ENCODE results near the gene TNFRSF25.

The TNFRSF25 gene, protein sequence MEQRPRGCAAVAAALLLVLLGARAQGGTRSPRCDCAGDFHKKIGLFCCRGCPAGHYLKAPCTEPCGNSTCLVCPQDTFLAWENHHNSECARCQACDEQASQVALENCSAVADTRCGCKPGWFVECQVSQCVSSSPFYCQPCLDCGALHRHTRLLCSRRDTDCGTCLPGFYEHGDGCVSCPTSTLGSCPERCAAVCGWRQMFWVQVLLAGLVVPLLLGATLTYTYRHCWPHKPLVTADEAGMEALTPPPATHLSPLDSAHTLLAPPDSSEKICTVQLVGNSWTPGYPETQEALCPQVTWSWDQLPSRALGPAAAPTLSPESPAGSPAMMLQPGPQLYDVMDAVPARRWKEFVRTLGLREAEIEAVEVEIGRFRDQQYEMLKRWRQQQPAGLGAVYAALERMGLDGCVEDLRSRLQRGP

DNA sequence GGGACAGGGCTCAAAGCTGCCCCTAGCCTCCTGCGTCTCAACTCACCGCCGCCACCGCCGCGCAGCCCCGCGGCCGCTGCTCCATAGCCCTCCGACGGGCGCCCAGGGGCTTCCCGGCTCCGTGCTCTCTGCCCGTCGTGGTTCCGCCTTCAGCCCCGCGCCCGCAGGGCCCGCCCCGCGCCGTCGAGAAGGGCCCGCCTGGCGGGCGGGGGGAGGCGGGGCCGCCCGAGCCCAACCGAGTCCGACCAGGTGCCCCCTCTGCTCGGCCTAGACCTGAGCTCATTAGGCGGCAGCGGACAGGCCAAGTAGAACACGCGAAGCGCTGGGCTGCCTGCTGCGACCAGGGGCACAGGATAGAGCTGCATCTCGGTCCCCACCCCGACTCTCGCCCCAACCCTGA lies at the start of gene TNFRSF25:
Gene TNFRSF25 (minus strand): TSS at position 151 of the 400 bp plus-strand sequence. CDS start 66 bp downstream, at position 85.
- Histone ChIP-seq H3K27ac (ENCODE audit: low read depth, low read length) (no peak within 1 kb of the TSS), H3K4me3 (ENCODE audit: low read depth in 1 of 2, low read length in 2 of 2) (no peak within 1 kb of the TSS), H3K27me3 (ENCODE audit: control insufficient read depth in 1 of 2, insufficient read depth in 2 of 2, low read length in 2 of 2) (peaks cover under 1 to 35% of the 10 kb centered on the region in 2 donors), H3K4me1 (ENCODE audit: insufficient read depth, low read length) (peaks cover 2% of the 10 kb centered on the region), H3K9me3 (ENCODE audit: low read length) (no peaks in the 10 kb centered on the region), H3K36me3 (ENCODE audit: insufficient read depth, low read length) (no peaks in the 10 kb centered on the region), H3K9ac (ENCODE audit: low read length) (no peak within 1 kb of the TSS)

DNA sequence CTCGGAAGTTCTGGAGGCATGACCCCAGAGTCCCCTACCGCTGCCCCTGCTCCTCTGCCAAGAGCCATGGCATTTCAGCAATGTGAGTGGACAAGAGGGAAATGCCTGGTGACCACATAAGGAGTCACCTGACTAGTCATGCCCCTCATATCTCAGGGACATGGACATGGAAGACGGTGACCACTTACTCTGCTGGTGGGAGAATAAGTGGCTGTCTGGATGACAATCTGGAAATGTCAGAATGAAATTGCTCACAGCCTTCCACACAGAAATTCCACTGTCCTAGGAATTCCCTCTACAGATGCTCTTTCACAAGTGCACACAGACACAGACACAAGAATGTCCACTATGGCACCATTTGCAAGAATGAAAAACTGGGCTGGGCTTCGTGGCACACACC lies 49.8 kb upstream of the TNFRSF25 start:
- H3K27me3 ChIP-seq (ENCODE audit: control insufficient read depth in 1 of 2, insufficient read depth in 2 of 2, low read length in 2 of 2), result no peaks in the 10 kb centered on the region
- peaks cover 5% of the 10 kb centered on the region for H3K4me1 ChIP-seq (ENCODE audit: insufficient read depth, low read length)
- no peak overlapping the region for H3K27ac ChIP-seq (ENCODE audit: low read depth, low read length)
- no peaks in the 10 kb centered on the region for H3K9me3 ChIP-seq (ENCODE audit: low read length)
- H3K4me3 ChIP-seq (ENCODE audit: low read depth in 1 of 2, low read length in 2 of 2), result no peak overlapping the region
- no peaks in the 10 kb centered on the region for H3K36me3 ChIP-seq (ENCODE audit: insufficient read depth, low read length)
- no peak overlapping the region for H3K9ac ChIP-seq (ENCODE audit: low read length)

DNA sequence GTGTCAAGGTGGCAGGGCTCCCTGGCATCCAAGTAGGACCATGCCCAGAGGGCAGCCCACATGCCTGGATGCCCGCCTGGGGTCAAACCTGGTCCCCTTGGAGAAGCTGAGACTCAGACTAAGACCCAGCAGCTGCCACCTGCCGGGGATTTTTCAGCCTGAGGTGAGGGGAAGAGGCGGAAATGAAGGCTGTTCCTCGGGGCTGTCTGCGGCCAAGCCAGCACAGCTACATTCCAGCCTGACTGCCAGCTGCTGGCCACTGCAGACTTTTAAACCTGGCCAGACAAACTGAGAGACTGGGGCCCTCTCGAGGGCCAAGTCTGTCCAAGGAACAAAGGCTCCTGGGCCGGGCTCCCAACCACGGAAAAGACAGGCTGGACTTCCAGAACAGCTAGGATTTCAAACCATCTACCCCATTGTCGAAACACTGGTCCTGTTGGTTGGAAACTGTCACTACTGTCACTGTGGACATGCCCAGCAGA lies 47.4 kb upstream of the TNFRSF25 start:
- H3K27ac ChIP-seq (ENCODE audit: low read depth, low read length), result no peak overlapping the region
- no peaks in the 10 kb centered on the region for H3K4me1 ChIP-seq (ENCODE audit: insufficient read depth, low read length)
- no peaks in the 10 kb centered on the region for H3K36me3 ChIP-seq (ENCODE audit: insufficient read depth, low read length)
- no peaks in the 10 kb centered on the region for H3K9me3 ChIP-seq (ENCODE audit: low read length)
- no peak overlapping the region for H3K9ac ChIP-seq (ENCODE audit: low read length)
- no peak overlapping the region for H3K4me3 ChIP-seq (ENCODE audit: low read depth in 1 of 2, low read length in 2 of 2)
- H3K27me3 ChIP-seq (ENCODE audit: control insufficient read depth in 1 of 2, insufficient read depth in 2 of 2, low read length in 2 of 2), result peaks cover 0 to 2% of the 10 kb centered on the region in 2 donors

DNA sequence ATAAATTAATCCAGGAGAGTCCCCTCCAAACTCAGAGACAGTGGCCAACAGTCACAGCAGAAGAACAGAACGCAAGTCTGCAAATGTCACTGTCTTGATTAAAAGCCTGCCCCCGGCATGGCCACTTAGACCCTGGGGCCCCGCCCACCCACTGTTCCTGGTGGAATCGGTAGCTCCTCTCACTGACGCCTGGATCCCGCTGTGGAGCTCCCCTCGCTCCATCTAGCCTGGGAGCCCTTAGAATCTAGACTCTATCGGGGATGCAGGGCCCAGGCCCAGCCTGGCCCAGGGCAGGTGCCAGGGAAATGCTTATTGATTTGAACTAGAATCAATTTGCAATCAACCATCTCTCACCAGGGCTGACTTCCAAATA lies 46.9 kb upstream of the TNFRSF25 start:
- H3K9ac ChIP-seq (ENCODE audit: low read length), result no peak overlapping the region
- H3K9me3 ChIP-seq (ENCODE audit: low read length), result no peaks in the 10 kb centered on the region
- no peak overlapping the region for H3K4me3 ChIP-seq (ENCODE audit: low read depth in 1 of 2, low read length in 2 of 2)
- H3K4me1 ChIP-seq (ENCODE audit: insufficient read depth, low read length), result no peaks in the 10 kb centered on the region
- H3K36me3 ChIP-seq (ENCODE audit: insufficient read depth, low read length), result no peaks in the 10 kb centered on the region
- peaks cover 0 to 5% of the 10 kb centered on the region in 2 donors for H3K27me3 ChIP-seq (ENCODE audit: control insufficient read depth in 1 of 2, insufficient read depth in 2 of 2, low read length in 2 of 2)
- H3K27ac ChIP-seq (ENCODE audit: low read depth, low read length), result no peak overlapping the region

DNA sequence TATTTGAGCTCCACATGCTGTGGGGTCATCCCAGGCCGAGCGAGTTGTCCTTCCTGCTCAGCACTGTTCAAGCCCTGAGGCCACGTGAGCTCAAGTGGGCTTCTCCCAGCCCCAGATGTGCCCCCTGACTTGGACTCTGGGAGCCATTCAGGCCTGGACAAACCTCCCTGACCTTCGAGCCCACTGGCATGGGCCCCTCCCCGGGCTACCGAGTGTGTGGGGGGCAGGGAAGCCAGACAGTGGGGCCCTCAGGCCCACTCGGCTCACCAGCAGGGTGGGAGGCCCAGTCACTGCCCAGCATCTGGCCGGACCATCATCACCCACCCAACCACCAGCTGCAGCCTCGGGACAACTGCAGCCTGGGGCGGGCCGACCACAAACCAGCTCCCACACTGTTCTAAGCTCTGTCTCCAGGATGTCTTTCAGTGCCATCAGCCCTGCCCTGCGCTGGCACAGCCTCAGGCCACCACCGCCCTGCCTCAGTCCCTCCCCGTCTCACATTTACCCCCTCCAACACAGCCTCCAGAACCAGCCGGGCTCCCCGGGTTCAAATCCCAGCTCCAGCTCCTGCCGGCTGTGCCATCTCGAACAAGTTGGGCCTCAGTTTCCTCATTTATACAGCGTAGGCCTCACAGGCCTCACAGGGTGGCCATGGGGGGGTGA lies 46.4 kb upstream of the TNFRSF25 start:
- Histone ChIP-seq H3K36me3 (ENCODE audit: insufficient read depth, low read length) (no peaks in the 10 kb centered on the region), H3K9ac (ENCODE audit: low read length) (no peak overlapping the region), H3K4me3 (ENCODE audit: low read depth in 1 of 2, low read length in 2 of 2) (no peak overlapping the region), H3K27me3 (ENCODE audit: control insufficient read depth in 1 of 2, insufficient read depth in 2 of 2, low read length in 2 of 2) (peaks cover 0 to 5% of the 10 kb centered on the region in 2 donors), H3K4me1 (ENCODE audit: insufficient read depth, low read length) (no peaks in the 10 kb centered on the region), H3K27ac (ENCODE audit: low read depth, low read length) (no peak overlapping the region), H3K9me3 (ENCODE audit: low read length) (no peaks in the 10 kb centered on the region)

DNA sequence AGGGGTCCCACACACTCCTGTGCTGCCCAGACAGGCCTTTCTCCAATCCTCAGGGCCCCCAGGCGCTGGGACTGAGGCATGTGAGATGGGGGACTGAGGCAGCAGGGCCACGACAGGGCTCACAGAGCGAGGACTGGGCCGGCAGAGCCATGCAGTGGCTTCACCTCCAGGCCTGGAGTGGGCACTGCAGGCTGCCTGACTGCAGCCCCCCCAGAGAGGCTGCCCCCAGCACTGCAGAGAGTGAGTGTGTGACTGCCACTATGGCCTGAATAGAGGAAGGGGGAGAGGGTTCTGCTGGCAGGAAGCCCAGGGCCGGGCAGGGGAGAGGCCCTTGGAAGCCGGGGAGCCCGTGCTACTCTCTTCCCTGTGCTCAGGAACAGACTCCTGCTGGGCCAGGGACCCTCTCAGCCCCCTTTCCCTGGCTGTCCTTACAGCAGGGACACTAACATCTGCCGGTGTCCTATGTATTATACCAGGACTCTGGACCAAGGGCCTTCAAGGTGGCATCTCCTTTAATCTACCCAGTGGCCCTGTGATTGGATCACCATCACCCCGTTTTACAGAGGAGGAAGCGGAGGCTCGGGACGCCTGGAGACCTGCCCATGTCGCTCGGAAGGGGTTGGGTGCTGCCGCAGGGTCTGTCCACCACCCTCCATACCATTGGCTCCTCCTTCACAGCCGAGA lies 45.7 kb upstream of the TNFRSF25 start:
- Histone ChIP-seq H3K4me1 (ENCODE audit: insufficient read depth, low read length) (no peaks in the 10 kb centered on the region), H3K4me3 (ENCODE audit: low read depth in 1 of 2, low read length in 2 of 2) (no peak overlapping the region), H3K27me3 (ENCODE audit: control insufficient read depth in 1 of 2, insufficient read depth in 2 of 2, low read length in 2 of 2) (peaks cover 0 to 5% of the 10 kb centered on the region in 2 donors), H3K27ac (ENCODE audit: low read depth, low read length) (no peak overlapping the region), H3K9ac (ENCODE audit: low read length) (no peak overlapping the region), H3K36me3 (ENCODE audit: insufficient read depth, low read length) (no peaks in the 10 kb centered on the region), H3K9me3 (ENCODE audit: low read length) (no peaks in the 10 kb centered on the region)

DNA sequence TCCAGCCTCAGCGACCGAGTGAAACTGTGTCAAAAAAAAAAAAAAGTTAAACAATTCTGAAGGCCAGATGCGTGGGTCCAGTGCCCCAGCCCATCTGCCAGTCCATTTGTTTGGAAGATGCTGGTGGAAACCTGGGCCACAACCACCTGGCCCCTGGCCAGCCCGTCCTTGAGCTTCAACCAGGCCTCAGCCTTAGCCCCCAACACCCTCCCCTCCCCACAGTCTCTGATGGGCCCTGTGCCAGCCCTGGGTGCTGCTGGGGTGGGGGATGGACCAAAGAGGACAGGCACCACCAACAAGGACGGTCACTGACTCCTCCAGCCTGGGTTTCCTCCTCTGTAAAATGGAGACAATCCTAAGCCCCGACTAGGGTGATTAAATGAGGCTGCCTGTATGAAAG lies 45.1 kb upstream of the TNFRSF25 start:
- Histone ChIP-seq H3K9me3 (ENCODE audit: low read length) (no peaks in the 10 kb centered on the region), H3K4me1 (ENCODE audit: insufficient read depth, low read length) (no peaks in the 10 kb centered on the region), H3K4me3 (ENCODE audit: low read depth in 1 of 2, low read length in 2 of 2) (no peak overlapping the region)

DNA sequence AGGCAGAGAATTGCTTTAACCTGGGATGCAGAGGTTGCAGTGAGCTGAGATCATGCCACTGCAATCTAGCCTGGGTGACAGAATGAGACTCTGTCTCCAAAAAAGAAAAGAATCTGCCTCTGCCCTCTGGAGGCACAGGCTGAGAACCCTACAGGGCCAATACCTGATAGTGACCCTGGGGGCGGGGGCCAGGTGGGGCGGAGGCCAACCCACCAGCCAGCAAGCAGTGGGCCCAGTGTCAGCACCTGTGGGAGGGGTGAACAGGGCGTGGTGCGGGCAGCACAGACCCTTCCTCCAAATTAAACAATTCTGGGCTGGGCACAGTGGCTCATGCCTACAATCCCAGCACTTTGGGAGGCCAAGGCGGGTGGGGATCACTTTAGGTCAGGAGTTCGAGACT lies 44.5 kb upstream of the TNFRSF25 start:
- Histone ChIP-seq H3K36me3 (ENCODE audit: insufficient read depth, low read length) (no peaks in the 10 kb centered on the region), H3K4me1 (ENCODE audit: insufficient read depth, low read length) (no peaks in the 10 kb centered on the region), H3K27me3 (ENCODE audit: control insufficient read depth in 1 of 2, insufficient read depth in 2 of 2, low read length in 2 of 2) (peaks cover 0 to 5% of the 10 kb centered on the region in 2 donors), H3K4me3 (ENCODE audit: low read depth in 1 of 2, low read length in 2 of 2) (no peak overlapping the region), H3K9ac (ENCODE audit: low read length) (no peak overlapping the region), H3K9me3 (ENCODE audit: low read length) (no peaks in the 10 kb centered on the region), H3K27ac (ENCODE audit: low read depth, low read length) (no peak overlapping the region)

More for the DNA sequence above, 45.1 kb upstream of the TNFRSF25 start:
- Histone ChIP-seq H3K27me3 (ENCODE audit: control insufficient read depth in 1 of 2, insufficient read depth in 2 of 2, low read length in 2 of 2) (peaks cover 0 to 5% of the 10 kb centered on the region in 2 donors), H3K27ac (ENCODE audit: low read depth, low read length) (no peak overlapping the region), H3K9ac (ENCODE audit: low read length) (no peak overlapping the region), H3K36me3 (ENCODE audit: insufficient read depth, low read length) (no peaks in the 10 kb centered on the region)

DNA sequence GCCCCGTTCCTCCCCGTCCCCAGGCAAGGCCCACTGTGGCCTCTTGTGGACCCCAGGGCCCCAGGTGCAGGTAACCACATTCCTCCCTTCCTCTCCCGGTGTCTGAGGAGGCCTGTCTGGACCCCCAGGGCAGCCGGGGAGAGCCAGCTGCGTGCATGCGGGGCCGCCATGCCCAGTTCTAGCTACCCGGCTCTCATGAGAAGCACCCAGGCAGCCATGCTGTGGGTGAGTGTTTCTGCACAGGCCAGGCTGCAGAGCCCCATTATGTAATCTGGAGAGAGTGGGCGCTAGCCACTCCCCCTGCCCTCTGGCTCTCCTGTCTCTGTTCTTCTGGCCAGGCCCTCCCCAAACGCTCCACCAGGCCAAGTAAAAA lies 43.9 kb upstream of the TNFRSF25 start:
- H3K9ac ChIP-seq (ENCODE audit: low read length), result no peak overlapping the region
- no peaks in the 10 kb centered on the region for H3K4me1 ChIP-seq (ENCODE audit: insufficient read depth, low read length)
- no peaks in the 10 kb centered on the region for H3K9me3 ChIP-seq (ENCODE audit: low read length)
- H3K27ac ChIP-seq (ENCODE audit: low read depth, low read length), result no peak overlapping the region
- H3K27me3 ChIP-seq (ENCODE audit: control insufficient read depth in 1 of 2, insufficient read depth in 2 of 2, low read length in 2 of 2), result peaks cover 0 to 5% of the 10 kb centered on the region in 2 donors
- no peak overlapping the region for H3K4me3 ChIP-seq (ENCODE audit: low read depth in 1 of 2, low read length in 2 of 2)
- no peaks in the 10 kb centered on the region for H3K36me3 ChIP-seq (ENCODE audit: insufficient read depth, low read length)

DNA sequence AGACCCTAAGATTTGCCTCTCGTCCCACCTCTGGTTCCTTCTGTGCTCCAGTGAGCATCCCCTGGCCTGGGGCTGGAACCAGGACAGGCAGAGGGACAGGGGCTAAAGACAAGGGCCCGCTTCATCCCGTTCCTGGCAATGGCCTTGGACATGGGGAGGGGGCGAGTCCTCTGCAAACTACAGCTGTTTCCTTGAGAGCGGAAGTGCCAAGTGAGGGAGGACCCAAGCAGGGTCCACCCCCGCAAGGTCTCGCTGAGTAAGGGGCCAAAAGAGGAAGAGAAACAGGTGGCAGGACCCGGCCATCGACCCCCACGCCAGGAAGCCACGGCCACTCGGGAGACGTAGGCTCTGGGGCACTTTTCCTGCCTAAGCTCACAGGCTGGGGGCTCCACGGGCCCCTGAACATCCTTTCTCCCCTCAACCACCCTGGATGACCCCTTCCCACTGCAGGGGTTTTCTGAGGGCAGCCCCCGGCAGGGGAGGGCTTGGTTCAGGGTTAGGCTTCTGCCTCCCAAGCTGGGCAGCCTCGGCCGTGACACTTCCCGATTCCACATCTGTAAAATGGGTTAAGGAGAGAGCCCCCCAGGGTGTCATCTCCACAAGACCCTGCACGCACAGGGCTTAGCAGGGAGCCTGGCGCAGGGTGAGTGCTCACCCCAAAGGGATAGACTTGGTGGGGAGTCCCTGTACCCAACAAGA lies 43.4 kb upstream of the TNFRSF25 start:
- Histone ChIP-seq H3K9ac (ENCODE audit: low read length) (no peak overlapping the region), H3K27me3 (ENCODE audit: control insufficient read depth in 1 of 2, insufficient read depth in 2 of 2, low read length in 2 of 2) (peaks cover 0 to 5% of the 10 kb centered on the region in 2 donors), H3K4me1 (ENCODE audit: insufficient read depth, low read length) (no peaks in the 10 kb centered on the region), H3K36me3 (ENCODE audit: insufficient read depth, low read length) (no peaks in the 10 kb centered on the region), H3K4me3 (ENCODE audit: low read depth in 1 of 2, low read length in 2 of 2) (no peak overlapping the region), H3K27ac (ENCODE audit: low read depth, low read length) (no peak overlapping the region), H3K9me3 (ENCODE audit: low read length) (no peaks in the 10 kb centered on the region)

DNA sequence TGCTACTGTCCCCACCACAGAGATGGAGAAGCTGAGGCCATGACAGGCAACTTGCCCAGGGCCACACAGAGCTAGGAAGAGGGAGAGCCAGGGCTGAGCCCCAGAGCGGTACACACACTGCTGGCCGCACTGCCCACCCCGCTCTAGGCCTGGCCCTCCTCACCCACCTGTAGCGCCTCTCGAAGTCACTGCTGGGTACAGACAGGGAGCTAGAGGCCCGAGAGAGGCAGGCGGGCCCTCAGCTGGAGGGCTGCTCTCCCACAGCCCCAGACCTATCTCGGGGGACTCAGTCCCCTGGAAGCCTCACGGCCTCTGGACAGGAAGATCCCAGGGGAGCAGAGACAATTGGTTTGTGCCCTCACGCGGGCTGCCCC lies 42.8 kb upstream of the TNFRSF25 start:
- Histone ChIP-seq H3K4me3 (ENCODE audit: low read depth in 1 of 2, low read length in 2 of 2) (no peak overlapping the region), H3K27me3 (ENCODE audit: control insufficient read depth in 1 of 2, insufficient read depth in 2 of 2, low read length in 2 of 2) (peaks cover 0 to 5% of the 10 kb centered on the region in 2 donors), H3K9ac (ENCODE audit: low read length) (no peak overlapping the region), H3K9me3 (ENCODE audit: low read length) (no peaks in the 10 kb centered on the region), H3K27ac (ENCODE audit: low read depth, low read length) (no peak overlapping the region), H3K36me3 (ENCODE audit: insufficient read depth, low read length) (no peaks in the 10 kb centered on the region), H3K4me1 (ENCODE audit: insufficient read depth, low read length) (no peaks in the 10 kb centered on the region)

All from muscle layer of colon (tissue), 2 donors.